Osteoblast (primary cell): ENCODE measurements around the gene OVAAL. TPM values are rescaled to one million over a fixed set of nuclear protein-coding genes. Genes with fewer than 3 reads are reported as not detected.

Experiments
- DNase-seq: peaks from one replicate; pipeline ENCODE4 v3.0.0; 2011; ENCODE audit warnings: low spot score, mixed read lengths; ENCODE audit not compliant: insufficient read length; ENCODE audit errors: missing footprints
- H2AFZ ChIP-seq: 2 replicates; pipeline ENCODE4 v1.6.0; 2011; ENCODE audit warnings: mild to moderate bottlenecking, low read length
- H3K27ac ChIP-seq: 2 replicates; pipeline ENCODE4 v1.5.1; 2011; ENCODE audit warnings: mild to moderate bottlenecking, low read depth, low read length, moderate library complexity
- H3K27me3 ChIP-seq: 2 replicates; pipeline ENCODE4 v1.6.0; 2012; ENCODE audit warnings: mild to moderate bottlenecking, control low read depth, inconsistent platforms, low read length, moderate library complexity; ENCODE audit not compliant: insufficient read depth
- H3K36me3 ChIP-seq: 2 replicates; pipeline ENCODE4 v1.5.1; 2011; ENCODE audit warnings: mild to moderate bottlenecking, low read length, control low read depth, moderate library complexity; ENCODE audit not compliant: insufficient read depth
- H3K4me1 ChIP-seq: 2 replicates; pipeline ENCODE4 v1.5.1; 2011; ENCODE audit warnings: mild to moderate bottlenecking, low read length, control low read depth, moderate library complexity; ENCODE audit not compliant: insufficient read depth
- H3K4me2 ChIP-seq: 2 replicates; pipeline ENCODE4 v1.6.0; 2011; ENCODE audit warnings: mild to moderate bottlenecking, low read length; ENCODE audit not compliant: insufficient read depth
- H3K4me3 ChIP-seq: fragments of 200-600 bp; sonication (generic); 3 replicates; pipeline ENCODE4 v1.5.1; 2012; ENCODE audit warnings: mild to moderate bottlenecking, low read length, inconsistent platforms; ENCODE audit not compliant: insufficient read depth
- H3K79me2 ChIP-seq: 2 replicates; pipeline ENCODE4 v1.6.0; 2012; ENCODE audit warnings: mild to moderate bottlenecking, low read length, control low read depth, inconsistent platforms; ENCODE audit not compliant: insufficient read depth
- H3K9me3 ChIP-seq: 2 replicates; pipeline ENCODE4 v1.5.1; 2011; ENCODE audit warnings: low read depth, low read length, control low read depth
- H4K20me1 ChIP-seq: 2 replicates; pipeline ENCODE4 v1.6.0; 2012; ENCODE audit warnings: mild to moderate bottlenecking, low read length, control low read depth; ENCODE audit not compliant: insufficient read depth
- CTCF ChIP-seq: IDR thresholded peaks from 2 replicates; pipeline ENCODE4 v1.5.1; 2011; ENCODE audit warnings: mild to moderate bottlenecking, low read depth, low read length, moderate library complexity; ENCODE audit errors: extremely low read depth
- total RNA-seq: library from RNA; depleted of rRNA; stranded (reverse); fragments of >200 nt; gene quantifications from 2 replicates; pipeline ENCODE4 v1.2.3, GENCODE V29; 2012

The OVAAL gene
- total RNA-seq, 1 donor = not detected

DNA sequence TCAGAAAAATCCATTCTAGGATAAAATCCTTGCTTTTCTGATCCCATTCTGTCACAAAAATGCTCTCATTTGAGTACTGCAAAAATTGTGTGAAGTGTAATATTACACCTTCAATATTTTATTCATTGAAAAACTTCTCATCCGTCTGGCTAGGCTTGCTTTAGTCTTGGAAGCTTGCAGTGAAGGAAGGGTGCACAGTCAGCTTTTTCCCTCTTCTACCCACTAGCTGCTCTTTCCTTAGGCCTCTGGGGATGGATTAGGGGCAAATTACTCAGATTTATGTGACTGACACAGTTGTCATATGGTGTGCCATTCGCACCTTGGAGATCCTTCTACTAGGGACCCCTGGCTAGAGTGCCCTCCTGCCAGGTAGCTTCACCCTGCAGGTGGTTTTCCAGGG is 32.1 kb downstream of the OVAAL start:
- H3K79me2 ChIP-seq = no peaks in the 10 kb centered on the region
- H3K4me2 ChIP-seq = no peak overlapping the region
- no peak overlapping the region for H2AFZ ChIP-seq
- peaks cover 3% of the 10 kb centered on the region for H3K27me3 ChIP-seq
- TF ChIP-seq CTCF = no peak
- H3K36me3 ChIP-seq = no peaks in the 10 kb centered on the region
- H3K4me3 ChIP-seq = no peak overlapping the region
- H3K9me3 ChIP-seq = no peaks in the 10 kb centered on the region
- H3K4me1 ChIP-seq = peaks cover 19% of the 10 kb centered on the region
- no peaks in the 10 kb centered on the region for H4K20me1 ChIP-seq
- no peak for DNase-seq
- H3K27ac ChIP-seq = no peak overlapping the region

GRCh38 chr1:180593382-180593781 is 34.6 kb downstream of the OVAAL start:
- no peaks in the 10 kb centered on the region for H3K79me2 ChIP-seq
- peaks cover 3% of the 10 kb centered on the region for H3K27me3 ChIP-seq
- no peak overlapping the region for H3K27ac ChIP-seq
- no peaks in the 10 kb centered on the region for H3K9me3 ChIP-seq
- no peaks in the 10 kb centered on the region for H3K36me3 ChIP-seq
- H4K20me1 ChIP-seq = no peaks in the 10 kb centered on the region
- H3K4me2 ChIP-seq = no peak overlapping the region
- no peak for DNase-seq
- no peaks in the 10 kb centered on the region for H3K4me1 ChIP-seq
- H2AFZ ChIP-seq = no peak overlapping the region
- no peak overlapping the region for H3K4me3 ChIP-seq
- TF ChIP-seq CTCF = no peak

GRCh38 chr1:180594723-180595122 is 36.0 kb downstream of the OVAAL start:
- no peaks in the 10 kb centered on the region for H4K20me1 ChIP-seq
- peaks cover 3% of the 10 kb centered on the region for H3K4me1 ChIP-seq
- no peak overlapping the region for H2AFZ ChIP-seq
- H3K27me3 ChIP-seq = peaks cover 3% of the 10 kb centered on the region
- no peak overlapping the region for H3K4me3 ChIP-seq
- H3K36me3 ChIP-seq = no peaks in the 10 kb centered on the region
- H3K27ac ChIP-seq = no peak overlapping the region
- H3K79me2 ChIP-seq = no peaks in the 10 kb centered on the region
- no peak for DNase-seq
- no peak overlapping the region for H3K4me2 ChIP-seq
- TF ChIP-seq CTCF = no peak
- H3K9me3 ChIP-seq = no peaks in the 10 kb centered on the region

GRCh38 chr1:180595966-180596365 is 37.2 kb downstream of the OVAAL start:
- H3K4me2 ChIP-seq = no peak overlapping the region
- H3K27ac ChIP-seq = no peak overlapping the region
- no peaks in the 10 kb centered on the region for H3K36me3 ChIP-seq
- no peak overlapping the region for H3K4me3 ChIP-seq
- H3K4me1 ChIP-seq = peaks cover 3% of the 10 kb centered on the region
- no peaks in the 10 kb centered on the region for H3K9me3 ChIP-seq
- no peak overlapping the region for H2AFZ ChIP-seq
- peaks cover 3% of the 10 kb centered on the region for H3K27me3 ChIP-seq
- no peak for TF ChIP-seq CTCF
- H3K79me2 ChIP-seq = no peaks in the 10 kb centered on the region
- no peaks in the 10 kb centered on the region for H4K20me1 ChIP-seq
- no peak for DNase-seq
